Measurements from ENCODE around the gene ADCY7. TPM values are rescaled to one million over a fixed set of nuclear protein-coding genes. Genes with fewer than 3 reads are reported as not detected.

Gene ADCY7
- total RNA-seq, 4 donors from 2014 or later, result 4.6 to 44.9 (median 14.1) TPM

DNA sequence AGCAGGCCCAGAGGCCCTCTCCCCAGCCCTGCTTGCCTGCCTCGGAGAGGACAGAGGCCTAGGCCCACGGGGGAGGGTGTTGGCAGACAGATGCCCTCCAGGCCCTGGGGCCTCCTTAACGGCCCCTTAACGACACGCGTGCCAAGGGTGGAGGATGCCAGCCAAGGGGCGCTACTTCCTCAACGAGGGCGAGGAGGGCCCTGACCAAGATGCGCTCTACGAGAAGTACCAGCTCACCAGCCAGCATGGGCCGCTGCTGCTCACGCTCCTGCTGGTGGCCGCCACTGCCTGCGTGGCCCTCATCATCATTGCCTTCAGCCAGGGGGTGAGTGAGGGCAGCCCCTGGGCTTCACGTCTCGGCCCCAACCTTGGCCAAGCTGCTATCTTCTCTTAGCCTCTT, 21.7 kb downstream of the ADCY7 start:
- WGBS, 2 donors (ENCODE audit: low coverage in 1 of 2), result 95% methylated on average over 16 of the region's 17 CpGs; no CpG with 5 or more reads in 1 of the 2 donors
- H3K27ac ChIP-seq, result no peak overlapping the region
- H3K4me3 ChIP-seq, result no peak overlapping the region
- H3K27me3 ChIP-seq, result no peaks in the 10 kb centered on the region
- intact Hi-C loops (cut with DNase I; ENCODE audit: low total_unique reads), result no loop called here
- in situ Hi-C loops (cut with MboI; ENCODE audit: low pct_ligation_motif_present in 1 of 4, low pct_unique_long_range_greater_than_20kb in 1 of 4, low sequenced_read_pairs in 3 of 4), result no loop called here
- H3K36me3 ChIP-seq, result no peaks in the 10 kb centered on the region
- H3K9me3 ChIP-seq, result no peaks in the 10 kb centered on the region
- DNase-seq, result no peak
- TF ChIP-seq POLR2AphosphoS5 (IDR thresholded peaks at IDR 0.05) (no peak), POLR2A (IDR thresholded peaks at IDR 0.05) (no peak), EP300 (IDR thresholded peaks at IDR 0.05; ENCODE audit: low read depth) (no peak)
- H3K4me1 ChIP-seq, result peaks cover 7 to 20% (median 11%) of the 10 kb centered on the region in 4 donors

DNA sequence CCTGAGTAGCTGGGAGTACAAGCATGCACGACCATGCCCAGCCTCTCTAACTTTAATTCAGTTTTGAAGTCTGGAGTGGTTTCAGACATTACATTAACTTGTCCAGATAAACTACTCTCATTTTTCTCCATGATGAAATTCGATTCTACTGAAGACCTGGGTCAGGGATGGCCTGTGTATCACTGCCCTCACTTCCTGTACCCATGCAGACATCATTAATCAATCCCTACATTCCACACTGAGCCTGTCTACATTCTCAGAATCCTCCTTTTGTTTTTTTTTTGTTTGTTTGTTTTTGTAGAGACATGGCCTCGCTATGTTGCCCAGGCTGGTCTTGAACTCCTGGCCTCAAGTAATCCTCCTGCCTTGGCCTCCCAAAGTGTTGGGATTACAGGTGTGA, 22.6 kb downstream of the ADCY7 start:
- H3K36me3 ChIP-seq, result no peaks in the 10 kb centered on the region
- DNase-seq, result no peak
- H3K4me3 ChIP-seq, result no peak overlapping the region
- intact Hi-C loops (cut with DNase I; ENCODE audit: low total_unique reads) (no loop called here), in situ Hi-C loops (cut with MboI; ENCODE audit: low pct_ligation_motif_present in 1 of 4, low pct_unique_long_range_greater_than_20kb in 1 of 4, low sequenced_read_pairs in 3 of 4) (no loop called here)
- peaks cover 6 to 11% (median 8%) of the 10 kb centered on the region in 4 donors for H3K4me1 ChIP-seq
- no peaks in the 10 kb centered on the region for H3K9me3 ChIP-seq
- 84 to 100% methylated on average over 3 of the region's 3 CpGs for WGBS, 2 donors (ENCODE audit: low coverage in 1 of 2)
- no peak overlapping the region for H3K27ac ChIP-seq
- TF ChIP-seq CTCF (IDR thresholded peaks at IDR 0.05) (no peak), POLR2A (IDR thresholded peaks at IDR 0.05) (no peak), EP300 (IDR thresholded peaks at IDR 0.05; ENCODE audit: low read depth) (no peak), POLR2AphosphoS5 (IDR thresholded peaks at IDR 0.05) (no peak)
- H3K27me3 ChIP-seq, result no peaks in the 10 kb centered on the region

- DNase-seq, result no peak
- H3K4me1 ChIP-seq, result no peaks in the 10 kb centered on the region
- H3K9me3 ChIP-seq, result no peaks in the 10 kb centered on the region
- no peaks in the 10 kb centered on the region for H3K36me3 ChIP-seq
- TF ChIP-seq POLR2AphosphoS5 (IDR thresholded peaks at IDR 0.05) (no peak), CTCF (IDR thresholded peaks at IDR 0.05) (no peak), POLR2A (IDR thresholded peaks at IDR 0.05) (no peak), EP300 (IDR thresholded peaks at IDR 0.05; ENCODE audit: low read depth) (no peak)
- WGBS, 2 donors (ENCODE audit: low coverage in 1 of 2), result 70 to 90% methylated on average over 4 to 30 of the region's 30 CpGs
- in situ Hi-C loops (cut with MboI; ENCODE audit: low pct_ligation_motif_present in 1 of 4, low pct_unique_long_range_greater_than_20kb in 1 of 4, low sequenced_read_pairs in 3 of 4), result no loop called here
- no peaks in the 10 kb centered on the region for H3K27me3 ChIP-seq
- intact Hi-C loops (cut with DNase I; ENCODE audit: low total_unique reads), result no loop called here
- H3K27ac ChIP-seq, result no peak overlapping the region
- H3K4me3 ChIP-seq, result no peak overlapping the region
These were observed 23.8 kb downstream of the ADCY7 start for GRCh38 chr16:50289950-50290764.

DNA sequence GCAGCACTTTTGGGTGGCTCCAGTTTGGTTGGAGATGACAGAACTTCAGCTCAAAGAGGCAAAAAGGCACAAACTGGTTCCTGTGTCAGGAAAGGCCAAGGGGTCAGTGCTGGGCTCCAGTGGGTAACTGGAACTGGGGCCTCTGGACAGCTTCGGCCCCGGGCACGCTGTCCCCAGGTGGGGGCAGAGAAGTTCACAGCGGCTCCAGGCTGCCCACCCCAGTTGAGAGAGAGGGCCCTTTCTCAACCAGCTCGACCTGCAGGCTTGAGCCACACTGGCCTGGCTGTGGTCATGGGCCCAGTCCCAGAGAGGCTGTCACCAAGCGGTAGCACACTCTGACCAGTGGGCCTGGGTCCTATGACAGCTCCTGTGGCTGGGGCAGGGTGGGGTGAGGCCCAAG, 24.5 kb downstream of the ADCY7 start:
- no peaks in the 10 kb centered on the region for H3K27me3 ChIP-seq
- no peaks in the 10 kb centered on the region for H3K36me3 ChIP-seq
- DNase-seq, result no peak
- no peak overlapping the region for H3K4me3 ChIP-seq
- in situ Hi-C loops (cut with MboI; ENCODE audit: low pct_ligation_motif_present in 1 of 4, low pct_unique_long_range_greater_than_20kb in 1 of 4, low sequenced_read_pairs in 3 of 4) (no loop called here), intact Hi-C loops (cut with DNase I; ENCODE audit: low total_unique reads) (no loop called here)
- WGBS, 2 donors (ENCODE audit: low coverage in 1 of 2), result 92% methylated on average over 6 of the region's 6 CpGs; no CpG with 5 or more reads in 1 of the 2 donors
- TF ChIP-seq CTCF (IDR thresholded peaks at IDR 0.05) (no peak), POLR2A (IDR thresholded peaks at IDR 0.05) (no peak), EP300 (IDR thresholded peaks at IDR 0.05; ENCODE audit: low read depth) (no peak), POLR2AphosphoS5 (IDR thresholded peaks at IDR 0.05) (no peak)
- no peaks in the 10 kb centered on the region for H3K9me3 ChIP-seq
- H3K27ac ChIP-seq, result no peak overlapping the region
- no peaks in the 10 kb centered on the region for H3K4me1 ChIP-seq
